HS-27A (cell line): ENCODE results near the gene MAN1A1.
"Not testable (repeated sequence)": the region's sequence is repeated elsewhere in the genome, so short reads cannot be mapped to it uniquely, and the experiment has no call there.

Experiments used
- DNase-seq: peaks from one replicate; pipeline ENCODE4 v3.0.0-alpha.2; 2012; ENCODE audit warnings: low read depth, missing footprints

Gene MAN1A1

GRCh38 chr6:119349361-119350201, at the start of gene MAN1A1:
Gene MAN1A1 (minus strand): TSS chr6:119349761. CDS start chr6:119349065, 696 bp downstream.
- DNase-seq: peak; percentile 33

- no peak for DNase-seq
Measured at GRCh38 chr6:119395192-119395591, 45.6 kb upstream of the MAN1A1 start.

GRCh38 chr6:119390247-119390793, 40.8 kb upstream of the MAN1A1 start:
- no peak for DNase-seq

- no peak for DNase-seq
Measured at GRCh38 chr6:119385994-119386393, 36.4 kb upstream of the MAN1A1 start.

GRCh38 chr6:119384444-119384843, 34.9 kb upstream of the MAN1A1 start:
- no peak for DNase-seq

GRCh38 chr6:119379809-119380208, 30.2 kb upstream of the MAN1A1 start:
- DNase-seq: no peak

- not testable (repeated sequence) for DNase-seq
Measured at GRCh38 chr6:119377043-119377442, 27.5 kb upstream of the MAN1A1 start.

- DNase-seq: no peak
Measured at GRCh38 chr6:119370080-119370479, 20.5 kb upstream of the MAN1A1 start.

- DNase-seq: no peak
Measured at GRCh38 chr6:119368921-119369320, 19.4 kb upstream of the MAN1A1 start.

GRCh38 chr6:119361209-119361608, 11.6 kb upstream of the MAN1A1 start:
- DNase-seq: no peak

GRCh38 chr6:119360262-119360915, 10.8 kb upstream of the MAN1A1 start:
- DNase-seq: no peak

GRCh38 chr6:119355890-119356289, 6.3 kb upstream of the MAN1A1 start:
- DNase-seq: no peak

GRCh38 chr6:119355157-119355556, 5.6 kb upstream of the MAN1A1 start:
- no peak for DNase-seq

GRCh38 chr6:119353696-119354095, 4.1 kb upstream of the MAN1A1 start:
- DNase-seq: no peak

- no peak for DNase-seq
Measured at GRCh38 chr6:119352001-119352400, 2.4 kb upstream of the MAN1A1 start.

- DNase-seq: no peak
Measured at GRCh38 chr6:119350952-119351372, 1.4 kb upstream of the MAN1A1 start.

- DNase-seq: no peak
Measured at GRCh38 chr6:119350202-119350951, 816 bp upstream of the MAN1A1 start.

GRCh38 chr6:119348748-119349360, 707 bp downstream of the MAN1A1 start:
- DNase-seq: no peak

- DNase-seq: no peak
Measured at GRCh38 chr6:119348096-119348747, 1.3 kb downstream of the MAN1A1 start.

- DNase-seq: no peak
Measured at GRCh38 chr6:119347466-119348095, 2.0 kb downstream of the MAN1A1 start.

GRCh38 chr6:119346936-119347335, 2.6 kb downstream of the MAN1A1 start:
- no peak for DNase-seq
